ENCODE measurements around the gene LEFTY2. TPM values are rescaled to one million over a fixed set of nuclear protein-coding genes. Genes with fewer than 3 reads are reported as not detected.
"Not testable (repeated sequence)": the region's sequence is repeated elsewhere in the genome, so short reads cannot be mapped to it uniquely, and the experiment has no call there.

LEFTY2 gene
- total RNA-seq, 1 donor from 2014 or later = not detected

DNA sequence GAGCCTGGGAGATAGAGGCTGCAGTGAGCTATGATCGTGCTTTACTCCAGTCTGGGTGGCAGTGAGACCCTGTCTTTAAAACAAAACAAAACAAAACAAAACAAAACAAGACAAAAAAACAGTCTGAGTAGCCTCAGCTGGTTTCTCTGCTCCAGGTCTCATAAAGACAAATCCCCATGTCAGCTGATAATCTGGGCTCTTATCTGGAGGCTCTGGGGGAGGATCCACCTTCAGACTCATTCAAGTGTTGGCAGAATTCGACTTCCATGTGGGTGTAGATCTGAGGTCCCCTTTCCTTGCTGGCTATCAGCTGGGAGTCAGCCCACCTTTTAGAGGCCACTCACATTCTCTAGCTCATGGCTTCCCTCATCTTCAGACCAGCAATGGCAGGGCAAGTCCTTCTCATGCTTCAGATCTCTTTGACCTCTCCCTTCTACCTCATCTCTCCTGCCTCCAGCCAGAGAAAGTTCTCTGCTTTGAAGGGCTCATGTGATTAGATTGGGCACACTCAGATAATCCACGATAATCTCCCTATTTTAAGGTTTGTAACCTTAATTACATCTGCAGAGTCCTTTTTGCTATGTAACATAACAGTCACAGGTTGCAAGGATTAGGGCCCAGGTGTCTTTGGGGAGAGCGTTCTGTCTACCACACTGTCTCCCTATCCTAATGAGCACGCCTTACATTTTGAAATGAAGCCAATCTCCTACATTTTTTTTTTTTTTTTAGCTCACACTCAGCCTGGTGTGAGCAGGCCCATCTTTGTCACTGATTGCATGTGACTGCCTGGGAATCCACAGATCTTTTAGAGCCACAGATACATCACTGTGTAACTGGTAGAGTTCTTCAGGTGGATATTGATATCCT, 9.5 kb downstream of the LEFTY2 start:
- Mint-ChIP-seq H3K4me1 (ENCODE audit: low read depth) (peaks cover 14% of the 10 kb centered on the region), H3K36me3 (ENCODE audit: low read depth) (no peaks in the 10 kb centered on the region), H3K4me3 (no peak overlapping the region), H3K27me3 (ENCODE audit: insufficient read depth) (no peaks in the 10 kb centered on the region), H3K9me3 (no peaks in the 10 kb centered on the region), H3K27ac (no peak overlapping the region)
- DNase-seq (ENCODE audit: low spot score) = no peak
- intact Hi-C loops (cut with micrococcal nuclease) = no loop called here

DNA sequence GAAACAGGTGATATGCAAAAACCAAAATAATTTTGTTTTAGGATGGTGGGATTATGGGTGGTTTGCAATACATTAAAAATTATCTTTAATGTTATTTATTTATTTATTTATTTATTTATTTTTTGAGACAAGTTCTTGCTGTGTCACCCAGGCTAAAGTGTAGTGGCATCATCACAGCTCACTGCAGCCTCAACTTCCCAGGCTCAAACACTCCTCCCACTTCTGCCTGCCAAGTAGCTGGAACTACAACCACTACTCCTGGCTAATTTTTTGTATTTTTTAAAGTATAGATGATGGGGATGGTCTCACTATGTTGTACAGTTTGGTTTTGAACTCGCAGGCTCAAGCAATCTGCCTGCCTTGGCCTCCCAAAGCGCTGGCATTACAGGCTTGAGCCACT, 10.5 kb downstream of the LEFTY2 start:
- DNase-seq (ENCODE audit: low spot score) = no peak
- Mint-ChIP-seq H3K4me3 (no peak overlapping the region), H3K27me3 (ENCODE audit: insufficient read depth) (no peaks in the 10 kb centered on the region), H3K4me1 (ENCODE audit: low read depth) (peaks cover 16% of the 10 kb centered on the region), H3K9me3 (no peaks in the 10 kb centered on the region), H3K27ac (no peak overlapping the region), H3K36me3 (ENCODE audit: low read depth) (no peaks in the 10 kb centered on the region)
- intact Hi-C loops (cut with micrococcal nuclease) = no loop called here

DNA sequence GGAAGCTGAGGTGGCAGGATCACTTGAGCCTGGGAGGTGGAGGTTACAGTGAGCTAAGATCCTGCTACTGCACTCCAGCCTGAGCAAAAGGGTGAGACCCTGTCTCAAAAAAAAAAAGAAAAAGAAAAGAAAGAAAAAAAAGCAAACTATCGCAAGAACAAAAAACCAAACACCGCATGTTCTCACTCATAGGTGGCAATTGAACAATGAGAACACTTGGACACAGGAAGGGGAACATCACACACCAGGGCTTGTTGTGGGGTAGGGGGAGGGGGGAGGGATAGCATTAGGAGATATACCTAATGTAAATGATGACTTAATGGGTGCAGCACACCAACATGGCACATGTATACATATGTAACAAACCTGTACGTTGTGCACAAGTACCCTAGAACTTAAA, 11.6 kb downstream of the LEFTY2 start:
- peaks cover 16% of the 10 kb centered on the region for H3K4me1 Mint-ChIP-seq (ENCODE audit: low read depth)
- DNase-seq (ENCODE audit: low spot score); H3K9me3 Mint-ChIP-seq; H3K27me3 Mint-ChIP-seq (ENCODE audit: insufficient read depth); H3K36me3 Mint-ChIP-seq (ENCODE audit: low read depth); H3K4me3 Mint-ChIP-seq: not testable (repeated sequence)
- intact Hi-C loops (cut with micrococcal nuclease) = loop anchor here (10.0 kb wide), 1 partner anchor 275 kb away; the partner anchor contains the start of gene ENAH
- peak overlapping the region; percentile 63 for H3K27ac Mint-ChIP-seq

DNA sequence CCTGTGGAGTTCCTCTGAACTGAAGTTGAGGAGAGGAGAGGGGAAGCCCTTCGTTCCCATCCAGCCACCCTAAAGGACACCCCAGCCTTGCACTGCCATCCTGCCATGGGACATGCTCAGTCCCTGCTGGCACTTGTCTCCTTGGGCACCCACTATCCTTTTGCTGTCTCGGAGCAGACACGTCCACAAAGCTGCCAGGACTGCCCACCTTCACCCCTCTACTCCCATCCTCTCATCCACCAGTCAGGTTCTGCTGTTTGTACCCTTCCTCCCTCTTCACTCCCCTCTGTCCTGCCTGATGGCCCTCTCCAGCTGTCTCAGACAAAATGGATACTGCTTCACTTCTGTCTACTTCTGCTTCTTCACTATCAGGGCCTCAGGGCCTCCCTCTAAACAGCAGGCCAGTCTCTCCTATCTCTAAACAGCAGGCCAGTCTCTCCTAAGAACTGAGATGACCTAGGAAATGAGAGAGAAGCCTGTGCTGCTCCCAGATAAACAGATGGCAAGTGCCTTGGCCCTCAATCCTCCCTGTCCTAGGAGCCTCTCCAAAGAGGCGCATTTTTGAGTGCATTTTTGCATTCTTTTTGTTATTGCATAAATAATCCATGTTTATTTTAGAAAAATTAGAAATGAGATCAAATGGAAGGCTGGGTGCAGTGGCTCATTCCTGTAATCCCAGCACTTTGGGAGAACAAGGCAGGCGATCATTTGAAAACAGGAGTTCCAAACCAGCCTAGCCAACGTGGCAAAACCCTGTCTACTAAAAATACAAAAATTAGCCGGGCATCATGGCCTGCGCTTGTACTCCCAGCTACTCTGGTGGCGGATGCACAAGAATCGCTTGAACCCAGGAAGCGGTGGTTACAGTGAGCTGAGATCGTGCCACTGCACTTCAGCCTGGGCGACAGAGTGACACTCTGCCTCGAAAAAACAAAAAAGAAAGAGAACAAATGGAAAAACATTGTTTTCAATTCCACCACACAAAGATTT, 12.5 kb downstream of the LEFTY2 start:
- DNase-seq (ENCODE audit: low spot score) = no peak
- intact Hi-C loops (cut with micrococcal nuclease) = loop anchor here (10.0 kb wide), 1 partner anchor 274 kb away; the partner anchor contains the start of gene ENAH
- no peaks in the 10 kb centered on the region for H3K27me3 Mint-ChIP-seq (ENCODE audit: insufficient read depth)

DNA sequence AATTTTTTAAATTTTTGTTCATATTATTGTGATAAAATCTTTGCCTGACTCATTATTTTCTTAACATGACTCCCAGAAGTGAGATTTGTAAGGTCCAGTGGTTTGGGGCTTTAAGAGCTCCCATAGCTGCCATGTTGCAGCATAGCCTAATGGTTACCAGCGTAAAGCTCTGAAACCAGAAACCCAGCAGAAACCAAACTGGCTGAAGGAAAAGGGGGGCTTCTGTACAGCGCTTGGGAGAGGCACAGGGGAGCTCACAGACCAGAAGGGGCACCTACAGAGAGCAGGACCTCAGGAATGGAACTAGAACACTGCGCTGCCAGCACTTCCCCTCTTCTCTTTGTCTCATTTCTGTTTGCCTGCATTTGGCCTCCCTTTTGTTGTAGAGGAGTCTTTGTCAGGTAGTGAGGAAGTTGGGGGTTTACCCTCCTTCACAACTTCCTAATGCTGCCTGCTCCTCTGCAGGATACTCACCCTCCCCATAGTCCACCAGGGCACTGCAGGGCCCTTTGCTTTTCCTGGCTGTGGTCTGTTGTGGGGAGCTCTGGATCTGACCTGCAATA, 14.4 kb downstream of the LEFTY2 start:
- DNase-seq (ENCODE audit: low spot score) = no peak
- H3K36me3 Mint-ChIP-seq (ENCODE audit: low read depth) = peaks cover 5% of the 10 kb centered on the region
- no peak overlapping the region for H3K4me3 Mint-ChIP-seq
- H3K4me1 Mint-ChIP-seq (ENCODE audit: low read depth) = peaks cover 22% of the 10 kb centered on the region
- intact Hi-C loops (cut with micrococcal nuclease) = loop anchor here (10.0 kb wide), 1 partner anchor 272 kb away; the partner anchor contains the start of gene ENAH
- H3K27ac Mint-ChIP-seq = no peak overlapping the region
- H3K9me3 Mint-ChIP-seq = no peaks in the 10 kb centered on the region
- H3K27me3 Mint-ChIP-seq (ENCODE audit: insufficient read depth) = no peaks in the 10 kb centered on the region

More for the DNA sequence above, 12.5 kb downstream of the LEFTY2 start:
- Mint-ChIP-seq H3K36me3 (ENCODE audit: low read depth) (no peaks in the 10 kb centered on the region), H3K4me3 (no peak overlapping the region), H3K27ac (peak overlapping the region; percentile 30), H3K4me1 (ENCODE audit: low read depth) (peaks cover 16% of the 10 kb centered on the region), H3K9me3 (no peaks in the 10 kb centered on the region)

DNA sequence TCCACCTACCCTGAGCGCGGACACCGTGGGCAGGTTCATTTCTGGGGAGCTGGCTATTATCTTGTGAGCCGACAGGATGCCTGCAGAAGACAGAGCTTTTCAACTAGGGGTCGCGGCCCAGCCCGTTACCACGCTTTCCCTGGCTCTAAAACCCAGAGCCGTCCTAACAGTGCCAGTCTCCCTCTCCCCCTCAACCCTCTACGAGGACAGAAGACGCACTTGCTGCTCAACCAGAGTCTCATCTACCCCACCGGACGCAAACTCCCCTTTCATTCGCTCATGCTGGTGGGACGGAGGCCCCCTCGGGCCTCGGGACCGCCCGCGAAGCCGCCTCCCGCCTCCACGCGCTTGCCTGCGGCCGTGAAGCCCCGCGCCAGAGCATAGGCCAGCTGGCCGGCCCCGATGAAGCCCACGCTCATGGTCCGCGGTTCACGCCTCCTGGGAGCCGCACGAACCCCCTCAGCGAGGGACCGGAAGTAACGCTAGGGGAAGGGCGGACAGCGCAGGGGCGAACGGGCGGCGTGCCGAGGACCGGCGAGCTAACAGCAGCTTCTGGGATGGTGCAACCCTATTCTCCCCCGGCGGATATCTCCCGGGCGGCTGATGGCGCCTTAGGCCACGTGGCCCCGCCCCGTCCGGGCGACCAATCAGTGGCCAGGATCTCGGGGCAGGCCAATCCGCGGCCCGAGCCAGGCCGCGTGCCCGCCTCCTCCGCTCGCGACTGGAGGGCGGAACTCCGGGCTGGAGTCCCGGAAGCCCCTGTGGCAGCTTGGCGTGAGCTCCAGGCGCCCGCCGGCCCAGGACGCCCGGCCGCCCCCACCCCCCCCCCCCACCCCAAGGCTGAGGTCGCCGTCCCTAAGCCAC, 17.1 kb downstream of the LEFTY2 start, which contains the start of gene PYCR2:
PYCR2 (minus strand) TSS at position 559 of the 864 bp plus-strand sequence; CDS start at position 419, 140 bp downstream.
- peaks cover 18% of the 10 kb centered on the region for H3K36me3 Mint-ChIP-seq (ENCODE audit: low read depth)
- H3K4me1 Mint-ChIP-seq (ENCODE audit: low read depth) = peaks cover 43% of the 10 kb centered on the region
- H3K4me3 Mint-ChIP-seq = peak within 1 kb of the TSS; percentile 94
- intact Hi-C loops (cut with micrococcal nuclease) = loop anchor here (1.0 to 10.0 kb wide), 11 partner anchors 13 to 495 kb away; partner anchors contain the start of genes ENAH, H3-3A, LBR and PARP1
- H3K9me3 Mint-ChIP-seq = no peaks in the 10 kb centered on the region
- DNase-seq (ENCODE audit: low spot score) = peak; percentile 95
- peak within 1 kb of the TSS; percentile 91 for H3K27ac Mint-ChIP-seq
- H3K27me3 Mint-ChIP-seq (ENCODE audit: insufficient read depth) = no peaks in the 10 kb centered on the region

DNA sequence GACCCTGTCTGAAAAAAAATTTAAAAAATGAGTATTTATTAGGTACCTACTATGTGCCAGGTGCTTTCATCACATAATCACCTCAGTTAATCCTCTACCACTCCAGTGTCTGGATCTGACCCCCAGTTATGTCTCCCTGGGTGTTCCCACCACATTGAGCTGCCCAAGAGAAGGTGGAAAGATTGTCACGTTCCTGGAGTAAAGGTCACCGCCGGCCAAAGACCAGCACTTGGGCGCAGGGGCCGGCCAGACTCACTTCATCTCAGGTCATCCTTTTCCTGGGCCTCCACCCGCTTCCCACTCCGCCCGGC, 17.7 kb downstream of the LEFTY2 start:
- Mint-ChIP-seq H3K4me1 (ENCODE audit: low read depth) (peaks cover 40% of the 10 kb centered on the region), H3K36me3 (ENCODE audit: low read depth) (peaks cover 20% of the 10 kb centered on the region), H3K27ac (peak overlapping the region; percentile 91), H3K4me3 (peak overlapping the region; percentile 94), H3K9me3 (no peaks in the 10 kb centered on the region), H3K27me3 (ENCODE audit: insufficient read depth) (no peaks in the 10 kb centered on the region)
- intact Hi-C loops (cut with micrococcal nuclease) = loop anchor here (5.0 to 10.0 kb wide), 2 partner anchors 269 to 484 kb away; partner anchors contain the start of genes ENAH and PARP1
- no peak for DNase-seq (ENCODE audit: low spot score)

DNA sequence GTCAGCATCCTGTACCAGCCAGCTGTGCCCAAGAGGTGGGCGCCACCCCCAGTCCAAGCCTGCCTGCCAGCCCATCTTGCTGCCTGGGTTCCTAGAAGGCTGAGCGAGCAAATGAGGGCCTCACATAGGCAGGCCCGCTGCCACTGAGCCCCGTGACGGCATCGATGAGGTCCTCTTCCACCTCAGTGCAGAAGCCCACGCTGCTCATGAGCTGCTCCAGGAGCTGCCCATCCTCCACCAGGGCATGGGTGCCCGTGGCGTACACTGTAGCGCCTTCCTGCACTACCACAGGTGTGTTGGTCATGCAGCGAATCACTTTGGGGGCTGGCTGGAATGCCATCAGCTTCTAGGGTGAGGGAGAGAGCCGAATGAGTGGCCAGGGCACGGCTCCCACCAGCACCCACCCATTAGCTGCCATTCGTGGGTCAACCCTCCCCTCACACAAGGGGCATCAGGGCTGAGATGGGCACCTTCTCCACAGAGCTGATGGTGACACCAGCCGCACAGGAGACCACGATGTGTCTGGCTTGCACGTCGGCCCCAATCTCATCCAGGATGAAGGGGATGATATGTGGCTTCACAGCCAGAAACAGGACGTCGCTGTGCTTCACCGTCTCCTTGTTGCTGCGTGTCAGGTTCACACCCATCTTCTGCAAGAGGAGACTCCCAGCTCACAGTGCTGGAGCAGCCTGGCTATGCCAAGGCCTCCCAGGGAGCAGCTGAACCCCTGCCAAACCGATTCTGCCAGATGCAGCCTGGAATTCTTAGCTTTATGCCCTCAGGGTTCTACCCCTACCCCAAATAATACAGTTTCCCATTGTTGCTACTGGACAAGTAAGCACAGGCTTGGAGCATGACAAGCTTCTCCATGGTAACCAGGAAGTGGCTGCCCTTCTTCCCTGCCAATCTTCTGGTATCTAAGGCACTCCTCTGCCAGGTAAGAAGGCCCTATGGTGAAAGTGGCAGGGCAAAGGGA, 19.0 kb downstream of the LEFTY2 start:
- no peak for DNase-seq (ENCODE audit: low spot score)
- intact Hi-C loops (cut with micrococcal nuclease) = loop anchor here (5.0 to 10.0 kb wide), 2 partner anchors 267 to 485 kb away; partner anchors contain the start of genes ENAH and PARP1
- peak overlapping the region; percentile 94 for H3K4me3 Mint-ChIP-seq
- no peaks in the 10 kb centered on the region for H3K9me3 Mint-ChIP-seq
- H3K27me3 Mint-ChIP-seq (ENCODE audit: insufficient read depth) = no peaks in the 10 kb centered on the region
- peaks cover 27% of the 10 kb centered on the region for H3K36me3 Mint-ChIP-seq (ENCODE audit: low read depth)
- H3K27ac Mint-ChIP-seq = no peak overlapping the region
- peaks cover 35% of the 10 kb centered on the region for H3K4me1 Mint-ChIP-seq (ENCODE audit: low read depth)

DNA sequence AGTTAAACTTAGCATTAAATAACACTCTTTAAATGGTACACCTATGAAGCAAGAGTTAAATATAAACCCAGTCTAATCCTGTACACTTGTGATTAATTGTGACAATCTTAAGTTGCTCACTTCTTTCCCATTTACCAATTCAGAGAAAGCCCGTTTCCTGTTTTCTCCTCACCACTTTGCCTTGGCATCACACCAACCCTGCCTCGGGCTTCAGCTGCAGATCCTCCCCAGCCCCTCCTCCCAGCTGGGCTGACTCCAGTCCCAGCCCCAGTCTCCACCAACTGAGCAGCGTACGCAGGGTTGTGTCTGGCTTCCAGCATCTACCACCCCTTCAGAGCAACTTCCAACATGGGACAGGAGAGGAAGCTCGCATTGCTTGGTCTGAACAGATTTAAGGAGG, 21.1 kb downstream of the LEFTY2 start:
- Mint-ChIP-seq H3K27ac (peak overlapping the region; percentile 38), H3K4me1 (ENCODE audit: low read depth) (peaks cover 27% of the 10 kb centered on the region)
- intact Hi-C loops (cut with micrococcal nuclease) = loop anchor here (5.0 to 10.0 kb wide), 2 partner anchors 265 to 487 kb away; partner anchors contain the start of genes ENAH and PARP1

DNA sequence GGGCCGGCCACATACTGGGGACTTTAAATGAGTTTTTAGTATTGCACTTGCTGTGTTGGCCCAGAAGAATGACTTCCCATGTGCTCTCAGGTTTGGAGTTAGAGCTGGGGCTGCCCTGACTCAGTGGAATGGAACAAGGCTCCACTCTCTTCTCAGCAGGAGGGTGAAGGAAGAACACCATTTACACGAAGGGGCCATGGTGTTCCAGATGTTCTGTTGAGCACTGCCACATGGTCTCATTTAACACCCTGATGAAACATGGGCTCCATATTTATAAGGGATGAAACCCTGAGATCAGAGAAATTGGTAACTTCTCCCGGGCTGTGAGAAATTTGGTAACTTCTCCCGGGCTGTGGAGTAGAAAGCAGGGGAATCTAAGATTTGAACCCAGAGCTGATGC, 22.7 kb downstream of the LEFTY2 start:
- no peaks in the 10 kb centered on the region for H3K27me3 Mint-ChIP-seq (ENCODE audit: insufficient read depth)
- peaks cover 35% of the 10 kb centered on the region for H3K36me3 Mint-ChIP-seq (ENCODE audit: low read depth)
- H3K4me1 Mint-ChIP-seq (ENCODE audit: low read depth) = peaks cover 27% of the 10 kb centered on the region
- intact Hi-C loops (cut with micrococcal nuclease) = no loop called here
- H3K9me3 Mint-ChIP-seq = no peaks in the 10 kb centered on the region
- DNase-seq (ENCODE audit: low spot score) = no peak
- no peak overlapping the region for H3K4me3 Mint-ChIP-seq
- no peak overlapping the region for H3K27ac Mint-ChIP-seq

More for the DNA sequence above, 21.1 kb downstream of the LEFTY2 start:
- H3K9me3 Mint-ChIP-seq = no peaks in the 10 kb centered on the region
- peak overlapping the region; percentile 52 for H3K4me3 Mint-ChIP-seq
- no peaks in the 10 kb centered on the region for H3K27me3 Mint-ChIP-seq (ENCODE audit: insufficient read depth)
- peaks cover 32% of the 10 kb centered on the region for H3K36me3 Mint-ChIP-seq (ENCODE audit: low read depth)
- no peak for DNase-seq (ENCODE audit: low spot score)

DNA sequence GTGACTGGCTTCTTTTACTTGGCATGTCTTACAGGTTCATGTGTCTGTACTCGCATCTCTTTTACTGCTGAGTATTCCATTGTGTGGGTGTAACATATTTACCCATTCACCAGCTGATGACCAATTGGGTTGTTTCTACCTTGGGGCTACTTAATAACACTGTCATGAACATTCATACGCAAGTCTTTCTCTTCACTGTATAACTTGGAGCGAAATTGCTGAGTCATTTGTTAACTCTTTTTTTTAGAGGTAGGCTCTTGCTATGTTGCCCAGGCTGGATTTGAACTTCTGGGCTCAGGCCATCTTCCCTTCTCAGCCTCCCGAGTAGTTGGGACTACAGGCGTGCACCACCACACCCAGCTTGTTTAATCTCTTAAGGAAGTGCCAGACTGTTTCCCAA, 23.5 kb downstream of the LEFTY2 start:
- H3K4me1 Mint-ChIP-seq (ENCODE audit: low read depth) = peaks cover 22% of the 10 kb centered on the region
- no peaks in the 10 kb centered on the region for H3K27me3 Mint-ChIP-seq (ENCODE audit: insufficient read depth)
- H3K9me3 Mint-ChIP-seq = no peaks in the 10 kb centered on the region
- no peak for DNase-seq (ENCODE audit: low spot score)
- H3K36me3 Mint-ChIP-seq (ENCODE audit: low read depth) = peaks cover 34% of the 10 kb centered on the region
- intact Hi-C loops (cut with micrococcal nuclease) = no loop called here
- H3K27ac Mint-ChIP-seq = no peak overlapping the region
- H3K4me3 Mint-ChIP-seq = no peak overlapping the region

Measured in activated T-helper 1 cell treated with anti-CD3 and anti-CD28 coated beads, Interleukin-12 subunit alpha, Interleukin-12 subunit beta, Interleukin-2, Interleukin-4 antibody, amounts not matched to agents 30 ng/mL and 10 ng/mL and 1 ng/mL, durations not matched to agents 14 hours and 24 hours and 36 hours (primary cell).